SK-N-DZ (cell line): Measurements from ENCODE around the gene PSG11. TPM values are rescaled to one million over a fixed set of nuclear protein-coding genes. Genes with fewer than 3 reads are reported as not detected.
"Not testable (repeated sequence)": the region's sequence is repeated elsewhere in the genome, so short reads cannot be mapped to it uniquely, and the experiment has no call there.

Source experiments
- DNase-seq: peaks from one replicate; pipeline ENCODE4 v3.0.0-alpha.2; 2015; ENCODE audit warnings: low spot score
- polyA plus RNA-seq, 2 experiments: library from polyadenylated mRNA; depleted of rRNA; stranded (reverse); fragments of >200 nt; gene quantifications; 2 replicates each; pipeline ENCODE4 v1.2.3, GENCODE V29; 2014

The PSG11 gene
- polyA plus RNA-seq (2014; cell fraction: cytosol; rRNA removed) = not detected in 2 replicates
- polyA plus RNA-seq (2014; cell fraction: nucleus; rRNA removed) = not detected in 2 replicates

DNA sequence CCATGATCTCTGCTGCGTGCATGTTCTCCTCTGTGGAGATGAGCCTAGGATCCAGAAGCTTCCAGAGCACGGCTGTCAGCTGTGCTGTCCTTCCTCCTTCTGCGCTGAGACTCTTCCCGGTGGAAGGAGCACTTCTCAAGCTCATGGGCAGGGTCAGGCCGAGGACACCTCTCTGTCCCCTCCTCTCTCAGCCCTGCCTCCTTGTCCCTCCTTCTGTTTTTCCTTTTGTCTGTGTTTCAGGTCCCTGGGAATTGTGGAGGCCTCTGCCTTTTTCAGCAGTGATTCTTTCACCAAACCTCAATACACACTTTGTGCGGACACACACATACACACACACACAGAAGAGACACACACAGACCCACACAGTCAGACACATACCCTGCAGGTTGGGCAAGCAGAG lies at the start of gene PSG11:
TSS of gene PSG11 (minus strand) at position 101 of the 400 bp plus-strand sequence. CDS start at position 4, 97 bp downstream.
- DNase-seq = not testable (repeated sequence)

DNA sequence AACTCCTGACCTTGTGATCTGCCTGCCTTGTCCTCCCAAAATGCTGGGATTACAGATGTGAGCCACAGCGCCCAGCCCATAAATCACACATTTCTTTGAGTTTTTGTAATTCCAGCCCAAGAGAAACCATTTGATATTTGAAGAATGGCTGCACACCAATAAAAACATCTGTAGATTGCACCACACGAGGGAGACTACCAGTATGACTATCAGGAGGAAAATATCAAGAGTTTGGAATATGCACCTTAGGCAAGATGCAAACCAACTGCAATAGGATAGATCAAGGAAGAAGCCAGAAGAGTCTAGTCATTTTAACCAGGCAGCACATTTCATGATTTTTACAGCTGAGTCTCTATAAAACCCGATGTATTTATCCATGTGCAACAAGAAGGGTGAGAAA lies 36.1 kb upstream of the PSG11 start:
- not testable (repeated sequence) for DNase-seq

DNA sequence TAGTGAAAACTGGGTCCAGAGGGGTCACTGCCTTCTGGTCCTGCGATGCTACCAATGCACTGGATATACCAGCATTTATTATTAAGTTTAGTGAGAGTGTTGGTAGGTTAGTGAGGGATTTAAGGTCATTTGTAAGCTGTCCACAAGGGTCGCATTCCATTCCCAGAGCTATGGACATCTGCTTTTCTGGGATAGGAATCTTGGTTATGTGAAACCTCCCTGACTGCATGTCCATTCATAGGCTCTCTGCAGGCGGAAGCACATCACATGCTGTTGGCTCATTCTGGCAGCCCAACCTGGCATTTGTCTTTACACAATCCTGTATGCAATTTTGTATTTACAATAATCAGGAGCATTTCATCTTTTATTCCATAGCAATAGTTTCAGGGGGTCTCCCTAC lies 35.1 kb upstream of the PSG11 start:
- DNase-seq = not testable (repeated sequence)

DNA sequence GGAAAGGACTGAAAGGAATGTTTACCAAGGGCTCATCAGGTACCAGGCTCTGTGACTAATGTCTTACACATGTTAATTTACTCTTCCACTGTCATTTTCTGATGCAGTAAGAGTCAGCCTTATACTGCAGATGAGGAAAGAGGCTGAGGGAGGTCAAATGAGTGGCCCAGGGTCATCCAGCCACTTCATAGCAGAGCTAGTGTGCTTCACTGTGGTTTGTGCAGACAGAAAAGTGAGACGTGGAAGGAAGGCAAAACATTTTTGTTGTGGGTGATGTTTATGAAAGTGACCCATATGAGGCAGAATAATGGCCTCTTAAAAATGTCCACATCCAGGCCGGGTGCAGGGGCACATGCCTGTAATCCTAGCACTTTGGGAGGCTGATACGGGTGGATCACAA lies 34.0 kb upstream of the PSG11 start:
- not testable (repeated sequence) for DNase-seq

DNA sequence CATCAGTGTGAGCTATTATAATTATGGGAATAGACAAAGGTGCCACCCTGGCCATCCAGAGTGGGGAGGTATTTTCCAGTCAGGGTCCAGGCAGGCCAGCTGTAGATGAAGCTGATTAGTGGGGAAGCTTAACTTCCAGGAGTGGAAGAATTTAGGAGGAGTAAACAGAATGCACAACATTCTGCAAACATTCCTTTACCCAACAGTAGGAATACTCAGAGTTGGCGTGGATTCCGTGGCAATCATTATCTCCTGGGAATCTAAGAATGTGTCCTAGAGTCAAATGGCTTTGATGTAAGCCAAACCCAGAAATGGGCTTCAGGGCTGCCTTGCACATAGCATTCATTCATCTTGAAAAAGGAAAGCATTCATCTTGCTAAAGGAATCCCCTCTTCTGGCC lies 33.2 kb upstream of the PSG11 start:
- DNase-seq = not testable (repeated sequence)

DNA sequence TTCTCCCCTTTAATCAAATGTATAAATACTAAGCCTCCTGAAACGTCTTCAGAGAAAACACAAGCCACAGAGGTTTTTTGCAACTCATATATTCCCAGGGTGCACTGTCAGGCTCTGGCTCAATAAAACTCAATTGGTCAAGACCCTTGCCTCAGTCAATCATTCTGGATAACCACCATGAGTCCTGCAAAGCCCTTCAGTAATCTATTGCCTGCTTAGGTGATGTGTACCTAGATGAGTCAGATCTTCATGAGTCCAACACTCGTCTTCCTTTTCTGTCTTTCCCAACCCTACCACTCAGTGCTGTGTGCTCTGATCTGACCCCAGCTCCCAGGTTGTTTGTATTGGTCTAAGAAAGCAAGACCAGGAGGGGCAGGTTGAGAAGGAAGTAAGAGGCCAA lies 32.2 kb upstream of the PSG11 start:
- not testable (repeated sequence) for DNase-seq

DNA sequence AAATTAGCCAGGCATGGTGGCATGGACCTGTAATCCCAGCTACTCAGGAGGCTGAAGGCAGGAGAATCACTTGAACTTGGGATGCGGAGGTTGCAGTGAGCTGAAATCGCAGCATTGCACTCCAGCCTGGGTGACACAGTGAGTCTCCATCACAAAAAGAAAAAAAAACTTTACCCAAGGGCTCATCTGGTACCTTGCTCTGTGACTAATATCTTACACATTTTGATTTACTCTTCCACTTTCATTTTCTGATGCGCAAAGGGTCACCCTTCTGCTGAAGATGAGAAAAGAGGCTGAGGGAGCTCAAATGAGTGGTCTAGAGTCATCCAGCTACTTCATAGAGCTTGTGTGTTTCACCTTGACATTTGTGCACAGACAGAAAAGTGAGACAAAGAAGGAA lies 21.7 kb upstream of the PSG11 start:
- DNase-seq = not testable (repeated sequence)

DNA sequence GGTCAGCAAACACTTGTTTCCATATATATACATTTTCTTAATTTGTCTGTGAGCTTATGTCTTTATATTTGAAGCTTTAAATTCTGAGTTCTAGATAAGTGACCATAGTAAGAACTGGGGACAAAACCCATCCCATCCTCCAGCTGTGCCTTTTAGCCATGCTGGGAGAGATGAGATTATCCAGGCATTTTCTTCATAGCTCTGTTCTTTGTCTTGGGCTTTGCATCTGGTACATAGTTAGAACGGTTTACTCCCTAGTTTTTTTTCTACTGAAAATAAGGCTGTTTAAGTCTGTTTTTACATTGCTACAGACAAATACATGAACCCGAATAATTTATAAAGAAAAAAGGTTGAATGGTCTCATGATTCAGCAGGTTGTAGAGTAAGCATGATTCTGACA lies 20.3 kb upstream of the PSG11 start:
- DNase-seq = not testable (repeated sequence)

DNA sequence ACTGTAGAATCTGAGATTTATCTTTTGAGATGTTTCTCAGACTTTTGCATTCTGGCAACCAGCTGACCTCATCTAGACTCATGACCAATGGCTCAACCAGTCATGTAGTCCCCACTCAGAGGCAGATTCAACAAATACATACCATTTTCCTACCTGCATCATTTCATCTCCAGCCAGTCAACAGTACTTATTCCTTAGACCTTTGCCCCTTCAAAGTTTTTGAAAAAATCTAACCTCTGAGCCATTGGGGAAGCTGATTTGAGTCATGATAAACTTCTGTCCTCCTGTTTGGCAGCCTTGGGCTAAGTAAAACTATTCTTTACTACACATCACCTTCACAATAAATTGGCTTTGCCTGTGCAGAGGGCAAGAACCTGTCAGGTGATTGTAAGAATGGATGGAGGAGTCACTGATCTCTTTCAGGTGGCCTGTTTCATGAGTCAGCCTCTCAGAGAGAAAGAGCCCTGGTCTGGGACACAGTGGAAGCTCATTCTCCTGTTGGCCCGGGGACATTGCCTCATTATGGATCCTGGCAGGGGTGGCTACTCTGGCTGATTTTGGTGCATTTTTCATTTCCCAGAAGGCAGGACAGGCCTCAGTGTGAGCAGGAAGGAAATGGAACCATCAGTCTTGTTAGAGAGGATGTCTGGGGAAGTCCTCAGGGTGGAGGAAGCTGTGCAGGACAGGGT lies 17.4 kb upstream of the PSG11 start:
- DNase-seq = not testable (repeated sequence)

DNA sequence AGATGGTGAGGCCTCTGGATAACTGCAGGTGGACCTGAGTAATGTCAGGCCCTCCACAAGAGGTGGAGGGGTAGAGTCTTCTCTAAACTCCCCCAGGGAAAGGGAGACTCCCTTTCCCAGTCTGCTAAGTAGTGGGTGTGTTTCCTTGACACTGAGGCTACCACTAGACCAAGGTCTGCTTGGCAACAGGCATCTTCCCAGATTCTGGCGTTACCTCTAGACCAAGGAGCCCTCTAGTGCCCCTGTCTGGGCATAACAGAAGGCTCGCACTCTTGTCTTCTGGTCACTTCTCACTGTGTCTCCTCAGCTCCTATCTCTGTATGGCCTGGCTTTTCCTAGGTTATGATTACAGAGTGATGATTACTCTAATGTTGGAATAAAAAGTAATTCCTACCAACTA lies 5.4 kb upstream of the PSG11 start:
- DNase-seq = not testable (repeated sequence)

DNA sequence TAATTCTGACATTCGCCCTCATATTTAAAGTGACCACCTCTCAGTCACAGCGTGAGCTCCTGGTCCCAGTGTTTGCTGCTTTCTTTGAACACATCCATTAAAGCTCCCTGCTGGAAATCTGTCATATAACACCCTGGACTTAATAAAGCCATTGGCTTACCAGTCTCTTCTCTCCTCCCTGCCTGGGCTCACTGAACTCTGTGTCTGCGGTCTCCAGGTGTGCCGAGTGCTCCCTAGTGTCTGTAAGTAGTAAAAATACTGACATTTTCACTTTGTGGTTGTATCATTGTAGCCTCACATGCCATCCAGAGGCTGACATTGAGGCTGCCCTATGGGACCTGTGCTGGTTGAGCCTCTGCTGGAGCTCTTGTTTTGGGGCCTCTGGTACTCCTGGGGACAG lies 2.6 kb upstream of the PSG11 start:
- no peak for DNase-seq

DNA sequence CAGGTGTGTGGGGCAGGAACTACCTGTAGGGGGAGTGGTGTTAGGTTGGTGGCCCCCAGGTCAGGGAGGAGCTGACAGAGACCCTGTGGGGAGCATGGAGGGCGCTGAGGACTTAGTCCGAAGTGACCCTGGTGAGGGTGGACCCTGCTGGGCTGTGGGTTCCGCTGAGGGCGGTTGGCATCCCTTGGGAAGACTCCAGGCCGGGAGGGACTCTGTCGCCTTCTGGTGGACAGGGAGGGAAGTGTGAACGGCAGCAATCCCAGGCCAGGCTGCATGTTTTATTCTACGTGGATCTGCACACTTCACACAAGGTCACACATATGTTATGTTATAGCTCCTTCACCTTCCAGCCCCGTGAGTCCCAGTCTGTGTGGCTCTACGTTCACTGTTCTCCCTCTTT lies 1.7 kb upstream of the PSG11 start:
- DNase-seq = not testable (repeated sequence)

DNA sequence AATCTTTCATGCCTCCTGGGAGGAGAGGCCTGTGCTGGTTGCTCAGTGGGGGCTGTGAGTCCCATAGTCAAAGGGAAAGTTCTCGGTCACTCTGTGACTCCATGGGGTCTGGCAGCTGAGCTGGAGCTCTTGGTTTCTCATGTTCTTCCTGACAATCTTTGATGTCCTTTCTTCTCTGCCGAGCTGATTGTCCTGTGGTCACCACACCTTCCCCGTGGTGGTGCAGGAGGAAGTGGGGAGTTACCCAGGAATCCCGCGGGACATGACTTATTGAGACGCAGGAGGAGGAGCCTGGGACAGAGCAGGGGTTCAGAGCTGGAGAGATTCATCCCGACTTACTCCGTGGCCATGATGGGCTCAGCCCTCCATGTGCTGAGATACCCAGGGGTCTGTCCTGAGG lies 792 bp upstream of the PSG11 start:
- not testable (repeated sequence) for DNase-seq

DNA sequence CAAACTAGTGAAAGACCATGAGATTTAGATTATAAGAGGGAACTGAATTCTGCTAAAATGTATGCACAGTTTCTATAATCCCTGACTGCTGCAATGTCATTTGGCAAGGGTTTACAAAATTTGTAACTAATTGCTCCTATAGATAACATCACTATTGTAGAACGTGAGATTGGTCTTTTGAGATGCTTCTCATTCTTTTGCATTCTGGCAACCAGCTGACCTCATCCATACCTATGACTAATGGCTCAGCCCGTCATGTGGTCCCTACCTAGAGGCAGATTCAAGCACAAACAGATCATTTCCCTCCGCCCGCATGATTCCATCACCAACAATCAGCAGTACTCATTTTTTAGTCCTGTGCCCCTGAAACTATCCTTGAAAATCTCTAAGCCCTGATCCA lies 4.2 kb downstream of the PSG11 start:
- not testable (repeated sequence) for DNase-seq

DNA sequence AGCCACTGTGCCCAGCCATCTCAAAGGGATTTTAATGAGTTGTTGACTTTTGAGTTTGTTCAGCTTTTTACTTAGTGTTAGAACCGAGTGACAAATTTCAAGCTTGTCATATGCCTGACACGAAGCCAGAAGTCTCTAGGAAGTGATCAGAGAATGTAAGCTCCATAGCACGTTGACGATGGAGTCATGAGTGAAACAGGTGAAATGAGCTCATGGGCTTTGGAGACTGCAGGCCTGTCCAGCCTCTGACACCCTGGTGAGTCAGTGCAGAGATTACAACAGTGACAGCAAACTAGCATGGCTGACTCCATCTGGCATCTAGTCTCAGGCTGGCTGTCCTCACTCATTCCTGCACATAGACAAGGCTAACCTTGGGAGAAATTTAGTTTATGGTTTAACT lies 4.6 kb downstream of the PSG11 start:
- DNase-seq = not testable (repeated sequence)

DNA sequence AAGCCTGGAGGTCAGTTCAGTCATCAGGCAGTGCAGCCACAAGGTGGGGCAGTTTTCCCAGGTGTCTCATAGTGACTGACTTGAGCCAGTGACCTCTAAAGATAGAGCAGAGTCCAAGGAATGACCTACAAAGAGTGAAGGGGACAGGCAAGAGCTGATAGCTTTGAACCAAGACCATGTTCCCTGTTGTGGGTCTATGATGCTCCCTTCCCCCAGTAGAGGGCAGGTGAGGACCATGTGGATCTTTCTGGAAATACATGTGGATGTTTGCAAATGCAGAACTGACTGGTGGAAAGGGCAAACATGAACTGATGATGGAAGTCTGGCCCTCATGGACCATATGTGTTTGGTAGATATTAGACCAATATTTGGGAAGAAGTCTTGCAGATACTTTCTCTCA lies 6.7 kb downstream of the PSG11 start:
- not testable (repeated sequence) for DNase-seq

DNA sequence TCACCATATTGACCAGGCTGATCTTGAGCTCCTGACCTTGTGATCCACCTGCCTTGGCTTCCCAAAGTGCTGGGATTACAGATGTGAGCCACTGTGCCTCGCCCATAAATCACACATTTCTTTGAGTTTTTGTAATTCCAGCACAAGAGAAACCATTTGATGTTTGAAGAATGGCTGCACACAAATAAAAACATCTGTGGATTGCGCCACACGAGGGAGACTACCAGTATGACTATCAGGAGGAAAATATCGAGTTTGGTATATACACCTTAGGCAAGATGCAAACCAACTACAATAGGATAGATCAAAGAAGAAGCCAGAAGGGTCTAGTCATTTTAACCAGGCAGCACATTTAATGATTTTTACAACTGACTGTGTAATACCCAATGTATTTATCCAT lies 20.4 kb downstream of the PSG11 start:
- not testable (repeated sequence) for DNase-seq

DNA sequence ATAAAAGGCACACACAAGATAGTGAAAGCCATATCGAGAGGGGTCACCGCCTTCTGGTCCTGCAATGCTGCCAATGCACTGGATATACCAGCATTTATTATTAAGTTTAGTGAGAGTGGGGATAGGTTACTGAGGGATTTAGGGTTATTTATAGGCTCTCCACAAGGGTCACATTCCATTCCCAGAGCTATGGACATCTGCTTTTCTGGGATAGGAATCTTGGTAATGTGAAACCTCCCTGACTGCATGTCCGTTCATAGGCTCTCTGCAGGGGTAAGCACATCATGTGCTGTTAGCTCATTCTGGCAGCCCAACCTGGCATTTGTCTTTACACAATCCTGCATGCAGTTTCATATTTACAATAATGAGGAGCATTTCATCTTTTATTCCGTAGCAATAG lies 21.4 kb downstream of the PSG11 start:
- not testable (repeated sequence) for DNase-seq

DNA sequence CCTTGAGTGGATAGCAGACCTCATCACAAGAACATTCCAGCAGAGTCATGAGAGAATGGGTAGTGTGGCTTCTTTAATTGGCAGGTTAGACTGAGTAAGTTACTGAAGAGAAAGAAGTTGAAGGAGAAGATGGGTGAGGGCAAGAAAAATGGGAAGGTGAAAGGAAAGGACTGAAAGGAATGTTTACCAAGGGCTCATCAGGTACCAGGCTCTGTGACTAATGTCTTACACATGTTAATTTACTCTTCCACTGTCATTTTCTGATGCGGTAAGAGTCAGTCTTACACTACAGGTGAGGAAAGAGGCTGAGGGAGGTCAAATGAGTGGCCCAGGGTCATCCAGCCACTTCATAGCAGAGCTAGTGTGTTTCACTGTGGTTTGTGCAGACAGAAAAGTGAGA lies 22.6 kb downstream of the PSG11 start:
- DNase-seq = not testable (repeated sequence)

DNA sequence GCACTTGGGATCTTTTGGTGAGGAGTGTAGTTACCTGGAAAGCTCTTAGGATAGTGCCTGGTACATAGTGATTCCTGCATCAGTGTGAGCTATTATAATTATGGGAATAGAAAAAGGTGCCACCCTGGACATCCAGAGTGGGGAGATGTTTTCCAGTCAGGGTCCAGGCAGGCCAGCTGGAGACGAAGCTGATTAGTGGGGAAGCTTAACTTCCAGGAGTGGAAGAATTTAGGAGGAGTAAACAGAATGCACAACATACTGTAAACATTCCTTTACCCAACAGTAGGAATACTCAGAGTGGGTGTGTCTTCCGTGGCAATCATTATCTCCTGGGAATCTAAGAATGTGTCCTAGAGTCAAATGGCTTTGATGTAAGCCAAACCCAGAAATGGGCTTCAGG lies 23.3 kb downstream of the PSG11 start:
- not testable (repeated sequence) for DNase-seq

DNA sequence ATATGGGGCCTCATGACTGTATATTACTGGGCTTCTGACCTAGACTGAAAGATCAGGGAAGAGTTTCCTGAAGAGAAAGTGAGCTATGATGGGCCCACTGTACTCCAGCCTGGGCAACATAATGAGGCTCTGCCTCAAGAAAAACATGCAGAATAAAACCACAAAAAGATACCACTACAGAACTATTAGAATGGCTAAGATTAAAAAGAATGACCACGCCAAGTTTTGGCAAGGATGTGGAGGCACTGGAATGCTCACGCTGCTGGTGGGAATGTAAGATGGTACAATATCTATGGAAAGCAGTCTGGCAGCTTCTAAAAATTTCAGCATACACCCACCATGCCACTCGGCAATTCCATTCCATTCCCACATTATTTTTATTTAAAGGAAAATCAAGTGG lies 30.1 kb downstream of the PSG11 start:
- not testable (repeated sequence) for DNase-seq

DNA sequence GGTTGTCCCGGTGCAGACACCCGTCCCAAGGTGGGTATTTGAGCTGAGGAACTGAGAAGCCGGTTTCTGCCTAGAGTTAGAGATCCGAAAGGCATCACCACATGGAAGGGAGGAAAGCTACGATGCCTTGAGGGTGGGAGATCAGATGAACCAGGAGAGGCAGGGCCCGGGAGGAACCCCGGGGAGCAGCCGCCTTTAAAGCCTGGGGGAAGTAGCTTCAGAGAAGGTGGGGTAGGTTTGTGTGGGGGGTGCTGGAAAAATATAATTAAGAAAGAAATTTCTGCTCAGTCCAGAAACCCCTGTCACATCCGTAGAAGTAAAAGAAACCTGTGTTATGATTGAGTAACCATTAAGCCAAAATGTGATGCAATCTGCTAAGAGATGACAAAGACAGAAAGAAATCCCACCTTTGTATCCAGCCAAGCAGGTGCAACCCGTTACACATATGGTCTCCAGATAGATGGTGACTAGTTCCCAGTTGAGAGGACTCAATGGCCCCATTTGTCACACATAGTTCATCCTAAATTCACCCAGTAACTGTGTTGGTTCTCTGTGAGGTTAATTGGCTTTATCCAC lies 34.2 kb downstream of the PSG11 start:
- DNase-seq = not testable (repeated sequence)

DNA sequence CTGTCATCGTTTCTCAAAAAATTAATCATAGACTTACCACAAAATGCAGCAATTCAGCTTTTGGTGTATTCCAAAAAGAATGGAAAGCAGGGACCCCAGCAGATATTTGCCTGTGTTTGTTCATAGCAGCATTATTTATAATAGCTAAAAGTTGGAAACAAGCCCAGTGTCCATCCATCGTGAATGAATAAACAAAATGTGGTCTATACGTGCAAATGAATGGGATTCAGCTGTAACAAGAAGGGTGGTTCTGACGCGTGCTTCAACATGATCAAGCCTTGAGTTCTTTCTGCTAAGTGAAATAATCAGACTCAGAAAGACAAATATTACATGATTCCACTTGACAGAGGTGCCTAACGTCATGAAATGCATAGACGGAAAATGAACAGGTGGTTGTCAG lies 36.4 kb downstream of the PSG11 start:
- DNase-seq = no peak
